H1 (cell line): ENCODE measurements around the gene RAB8B. TPM values are rescaled to one million over a fixed set of nuclear protein-coding genes. Genes with fewer than 3 reads are reported as not detected.

ENCODE experiments used
- ATF2 ChIP-seq: IDR thresholded peaks from 2 replicates; pipeline ENCODE4 v1.6.1; 2012; ENCODE audit warnings: low read length, inconsistent platforms
- ATF3 ChIP-seq: IDR thresholded peaks from 2 replicates; pipeline ENCODE4 v1.6.1; 2011; ENCODE audit warnings: low read depth, mild to moderate bottlenecking, low read length; ENCODE audit not compliant: insufficient read depth
- GTF2F1 ChIP-seq: IDR thresholded peaks from 2 replicates; pipeline ENCODE4 v1.6.1; 2012; ENCODE audit warnings: low read depth, low read length, improper control_type of control experiment, borderline replicate concordance
- NANOG ChIP-seq: IDR thresholded peaks from 2 replicates; pipeline ENCODE4 v1.6.1; 2011; ENCODE audit warnings: low read length, low read depth, mild to moderate bottlenecking, inconsistent platforms; ENCODE audit not compliant: insufficient read depth, poor library complexity, severe bottlenecking
- RXRA ChIP-seq: IDR thresholded peaks from 2 replicates; pipeline ENCODE4 v1.6.1; 2011; ENCODE audit warnings: low read depth, mild to moderate bottlenecking, low read length, moderate library complexity; ENCODE audit not compliant: insufficient read depth
- SAP30 ChIP-seq: fragments of 300-600 bp; sonication (generic); IDR thresholded peaks from 2 replicates; pipeline ENCODE4 v1.7.1; 2012; ENCODE audit warnings: low read length, moderate library complexity, mild to moderate bottlenecking, inconsistent platforms; ENCODE audit not compliant: insufficient read depth, insufficient replicate concordance
- polyA plus RNA-seq, 7 experiments: library from polyadenylated mRNA; depleted of rRNA in 3 of 7; stranded (reverse) in 5 of 7; unstranded in 2 of 7; fragments of >200 nt in 5 of 7; fragments of 200-250 nt in 2 of 7; gene quantifications; 1 replicate in 5 of 7; 2 replicates in 1 of 7; 4 replicates in 1 of 7; pipeline versions ENCODE4 v1.2.1 to v1.2.3, GENCODE V29; 2011 to 2013; ENCODE audit warnings: missing spikeins in 2 of 7, mixed read lengths in 2 of 7
- total RNA-seq: library from RNA; stranded (reverse); fragmentation: NEBNext Ultra II Directional; extraction: Animal tissue kit (Norgen Biotek cat#: 25700); gene quantifications from 2 replicates; pipeline ENCODE4 v1.2.1, GENCODE V29; 2021

Gene RAB8B
- total and polyA plus RNA-seq, 2 of the 8 experiments (the other 6 are each of a cell fraction or from before 2014, with no cell fraction given): 9.5 to 47.8 TPM

- TF ChIP-seq ATF2 (no peak), ATF3 (no peak), SAP30 (no peak), GTF2F1 (no peak), RXRA (no peak), NANOG (no peak)
These were observed 22.9 kb downstream of the RAB8B start (continued) for GRCh38 chr15:63212050-63213004.
